HEK293 (cell line): ENCODE measurements around the gene FAM193B.

Experiments
- KLF7 ChIP-seq: fragments of 450-650 bp; formaldehyde crosslinking; IDR thresholded peaks from 2 replicates; pipeline ENCODE4 v1.5.1; 2016; ENCODE audit warnings: missing biosample characterization, missing genetic modification characterization, borderline replicate concordance
- MEIS1 ChIP-seq: sonication (generic); formaldehyde crosslinking; IDR thresholded peaks from 2 replicates; pipeline ENCODE4 v1.8.1; 2022; ENCODE audit warnings: missing genetic modification reagents, mild to moderate bottlenecking, borderline replicate concordance
- MZF1 ChIP-seq: fragments of 450-650 bp; formaldehyde crosslinking; IDR thresholded peaks from 2 replicates; pipeline ENCODE4 v1.5.1; 2017; ENCODE audit warnings: missing biosample characterization, missing genetic modification characterization, borderline replicate concordance
- ZBTB20 ChIP-seq: fragments of 450-650 bp; formaldehyde crosslinking; IDR thresholded peaks from 2 replicates; pipeline ENCODE4 v1.5.1; 2016; ENCODE audit warnings: missing biosample characterization, missing genetic modification characterization
- ZBTB21 ChIP-seq: fragments of 450-650 bp; formaldehyde crosslinking; IDR thresholded peaks from 2 replicates; pipeline ENCODE4 v1.5.1; 2017; ENCODE audit warnings: missing biosample characterization, missing genetic modification characterization
- ZBTB48 ChIP-seq: fragments of 450-650 bp; formaldehyde crosslinking; IDR thresholded peaks from 2 replicates; pipeline ENCODE4 v1.5.1; 2016; ENCODE audit warnings: missing biosample characterization, missing genetic modification characterization
- ZFP37 ChIP-seq: fragments of 450-650 bp; formaldehyde crosslinking; IDR thresholded peaks from 2 replicates; pipeline ENCODE4 v1.5.1; 2016; ENCODE audit warnings: missing biosample characterization, missing genetic modification characterization
- ZFP69B ChIP-seq: fragments of 450-650 bp; formaldehyde crosslinking; IDR thresholded peaks from 2 replicates; pipeline ENCODE4 v1.5.1; 2016; ENCODE audit warnings: missing biosample characterization, missing genetic modification characterization
- ZIC2 ChIP-seq: fragments of 450-650 bp; formaldehyde crosslinking; IDR thresholded peaks from 2 replicates; pipeline ENCODE4 v1.5.1; 2016; ENCODE audit warnings: missing biosample characterization, missing genetic modification characterization
- ZNF114 ChIP-seq: fragments of 450-650 bp; formaldehyde crosslinking; IDR thresholded peaks from 2 replicates; pipeline ENCODE4 v1.5.0; 2017; ENCODE audit warnings: missing biosample characterization, missing genetic modification characterization
- ZNF132 ChIP-seq: fragments of 450-650 bp; formaldehyde crosslinking; IDR thresholded peaks from 2 replicates; pipeline ENCODE4 v1.5.1; 2017; ENCODE audit warnings: missing biosample characterization, missing genetic modification characterization, borderline replicate concordance
- ZNF146 ChIP-seq: fragments of 450-650 bp; formaldehyde crosslinking; IDR thresholded peaks from 2 replicates; pipeline ENCODE4 v1.5.1; 2016; ENCODE audit warnings: missing biosample characterization, missing genetic modification characterization
- ZNF157 ChIP-seq: fragments of 450-650 bp; formaldehyde crosslinking; IDR thresholded peaks from 2 replicates; pipeline ENCODE4 v1.5.1; 2016; ENCODE audit warnings: missing biosample characterization, missing genetic modification characterization
- ZNF16 ChIP-seq: fragments of 450-650 bp; formaldehyde crosslinking; IDR thresholded peaks from 2 replicates; pipeline ENCODE4 v1.5.1; 2016; ENCODE audit warnings: low read depth, missing biosample characterization, missing genetic modification characterization
- ZNF169 ChIP-seq: fragments of 450-650 bp; formaldehyde crosslinking; IDR thresholded peaks from 2 replicates; pipeline ENCODE4 v1.5.1; 2016; ENCODE audit warnings: missing biosample characterization, missing genetic modification characterization
- ZNF266 ChIP-seq: fragments of 450-650 bp; formaldehyde crosslinking; IDR thresholded peaks from 2 replicates; pipeline ENCODE4 v1.5.1; 2016; ENCODE audit warnings: missing biosample characterization, missing genetic modification characterization, low read depth
- ZNF335 ChIP-seq: fragments of 450-650 bp; formaldehyde crosslinking; conservative IDR thresholded peaks from 2 replicates; pipeline ENCODE4 v1.5.1; 2016; ENCODE audit warnings: missing biosample characterization, missing genetic modification characterization
- ZNF341 ChIP-seq: fragments of 450-650 bp; formaldehyde crosslinking; IDR thresholded peaks from 2 replicates; pipeline ENCODE4; 2016; ENCODE audit warnings: low read depth, missing biosample characterization, missing genetic modification characterization
- ZNF391 ChIP-seq: fragments of 450-650 bp; formaldehyde crosslinking; IDR thresholded peaks from 2 replicates; pipeline ENCODE4 v1.5.1; 2016; ENCODE audit warnings: low read depth, missing biosample characterization, missing genetic modification characterization, borderline replicate concordance
- ZNF521 ChIP-seq: fragments of 450-650 bp; formaldehyde crosslinking; IDR thresholded peaks from 2 replicates; pipeline ENCODE4 v1.5.1; 2017; ENCODE audit warnings: missing biosample characterization, mild to moderate bottlenecking, missing genetic modification characterization
- ZNF571 ChIP-seq: fragments of 450-650 bp; formaldehyde crosslinking; IDR thresholded peaks from 2 replicates; pipeline ENCODE4 v1.5.0; 2017; ENCODE audit warnings: missing biosample characterization, missing genetic modification characterization
- ZNF629 ChIP-seq: fragments of 450-650 bp; formaldehyde crosslinking; IDR thresholded peaks from 2 replicates; pipeline ENCODE4 v1.5.1; 2017; ENCODE audit warnings: missing biosample characterization, missing genetic modification characterization
- ZNF670 ChIP-seq: fragments of 450-650 bp; formaldehyde crosslinking; IDR thresholded peaks from 2 replicates; pipeline ENCODE4 v1.5.1; 2016; ENCODE audit warnings: missing biosample characterization, missing genetic modification characterization, low read depth
- ZNF768 ChIP-seq: fragments of 450-650 bp; formaldehyde crosslinking; IDR thresholded peaks from 2 replicates; pipeline ENCODE4 v1.5.1; 2018; ENCODE audit warnings: missing biosample characterization, mild to moderate bottlenecking, missing genetic modification characterization
- ZNF837 ChIP-seq: fragments of 450-650 bp; formaldehyde crosslinking; IDR thresholded peaks from 2 replicates; pipeline ENCODE4 v1.5.1; 2016; ENCODE audit warnings: missing biosample characterization, missing genetic modification characterization
- TF ChIP-seq, protein P1 (sequence below): fragments of 450-650 bp; formaldehyde crosslinking; IDR thresholded peaks from 2 replicates; pipeline ENCODE4 v1.5.1; 2016; ENCODE audit warnings: missing biosample characterization, missing genetic modification characterization
- TF ChIP-seq, protein P2 (sequence below): fragments of 450-650 bp; formaldehyde crosslinking; IDR thresholded peaks from 2 replicates; pipeline ENCODE4 v1.5.1; 2016; ENCODE audit warnings: missing biosample characterization, missing genetic modification characterization
- TF ChIP-seq, protein P3 (sequence below): IDR thresholded peaks from 2 replicates; pipeline ENCODE4 v1.6.1; 2011; ENCODE audit warnings: mild to moderate bottlenecking, low read depth, low read length, borderline replicate concordance
- TF ChIP-seq, protein P4 (sequence below): fragments of 450-650 bp; formaldehyde crosslinking; IDR thresholded peaks from 2 replicates; pipeline ENCODE4 v1.5.1; 2016; ENCODE audit warnings: missing biosample characterization, missing genetic modification characterization
- TF ChIP-seq, protein P5 (sequence below): fragments of 450-650 bp; formaldehyde crosslinking; IDR thresholded peaks from 2 replicates; pipeline ENCODE4 v1.5.1; 2017; ENCODE audit warnings: missing biosample characterization, mild to moderate bottlenecking, missing genetic modification characterization, moderate library complexity

Gene FAM193B

DNA sequence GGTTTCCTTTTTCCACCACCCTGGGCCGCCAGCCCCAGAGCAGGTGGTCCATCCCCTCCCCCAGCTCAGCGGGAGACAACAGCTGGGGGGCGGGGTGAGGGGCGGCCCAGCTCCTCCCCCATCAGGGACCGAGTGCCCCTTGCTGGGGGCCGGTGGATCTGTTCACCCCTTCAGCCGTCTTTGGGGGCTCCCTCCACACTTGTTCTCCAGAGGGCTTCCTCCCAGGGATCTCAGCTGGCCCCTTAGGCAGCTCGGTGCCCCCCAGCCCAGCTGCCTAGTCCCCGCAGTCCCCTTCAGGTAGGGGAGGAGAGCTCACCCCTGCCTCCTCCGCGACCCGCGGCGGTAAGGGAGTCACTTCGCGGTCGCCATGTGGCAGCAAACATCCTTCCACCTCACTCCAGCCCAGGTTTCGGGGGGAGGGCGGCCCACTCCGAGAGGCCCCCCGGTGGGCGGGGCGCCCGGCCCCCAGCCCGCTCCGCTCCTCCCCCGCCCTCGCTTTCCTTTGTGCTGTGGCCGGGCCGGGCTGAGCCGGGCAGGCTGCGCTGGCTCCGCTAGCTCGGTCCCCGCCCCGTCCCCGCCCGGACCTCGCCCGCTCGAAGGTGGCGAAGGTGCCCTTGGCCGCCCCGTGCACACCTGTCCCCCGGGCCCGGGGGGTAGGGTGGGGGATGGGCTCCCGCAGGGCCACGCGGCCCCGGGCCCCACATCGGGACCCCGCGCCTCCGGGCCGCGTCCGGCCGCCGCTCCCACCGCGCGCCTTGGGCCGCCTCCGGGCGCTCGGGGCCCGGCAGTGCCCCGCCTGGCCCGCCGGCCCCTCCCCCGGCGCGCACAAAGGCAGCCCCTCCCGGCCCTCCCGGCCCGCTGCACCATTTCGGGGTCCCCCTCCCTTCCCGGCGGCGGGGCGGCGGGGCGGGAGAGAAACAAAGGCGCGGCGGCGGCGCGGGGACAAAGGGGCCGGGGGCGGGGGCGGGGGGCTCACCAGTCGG lies 81.6 kb downstream of the FAM193B start (continued):
- TF ChIP-seq, protein P1, sequence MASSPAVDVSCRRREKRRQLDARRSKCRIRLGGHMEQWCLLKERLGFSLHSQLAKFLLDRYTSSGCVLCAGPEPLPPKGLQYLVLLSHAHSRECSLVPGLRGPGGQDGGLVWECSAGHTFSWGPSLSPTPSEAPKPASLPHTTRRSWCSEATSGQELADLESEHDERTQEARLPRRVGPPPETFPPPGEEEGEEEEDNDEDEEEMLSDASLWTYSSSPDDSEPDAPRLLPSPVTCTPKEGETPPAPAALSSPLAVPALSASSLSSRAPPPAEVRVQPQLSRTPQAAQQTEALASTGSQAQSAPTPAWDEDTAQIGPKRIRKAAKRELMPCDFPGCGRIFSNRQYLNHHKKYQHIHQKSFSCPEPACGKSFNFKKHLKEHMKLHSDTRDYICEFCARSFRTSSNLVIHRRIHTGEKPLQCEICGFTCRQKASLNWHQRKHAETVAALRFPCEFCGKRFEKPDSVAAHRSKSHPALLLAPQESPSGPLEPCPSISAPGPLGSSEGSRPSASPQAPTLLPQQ, result no peak
- TF ChIP-seq MZF1 (tag by site-specific recombination) (no peak), ZFP69B (no peak), ZNF146 (tag by site-specific recombination) (no peak), ZNF341 (tag by site-specific recombination) (peak; percentile 45; the same call in 1 of the 2 replicates), MEIS1 (no peak), ZNF114 (tag by site-specific recombination) (no peak), ZNF521 (tag by site-specific recombination) (no peak), ZNF16 (tag by site-specific recombination) (no peak), ZNF157 (no peak), ZNF571 (no peak), KLF7 (no peak), ZBTB48 (tag by site-specific recombination) (peak; percentile 94), ZNF335 (tag by site-specific recombination) (peak; percentile 61), ZNF391 (no peak), ZNF837 (tag by site-specific recombination) (no peak), ZBTB20 (no peak), ZNF169 (tag by site-specific recombination) (no peak), ZNF670 (tag by site-specific recombination) (no peak), ZNF132 (tag by site-specific recombination) (no peak), ZFP37 (tag by site-specific recombination) (no peak), ZBTB21 (tag by site-specific recombination) (no peak), ZNF629 (no peak), ZNF266 (tag by site-specific recombination) (no peak), ZIC2 (tag by site-specific recombination) (peak; percentile 42; the same call in 1 of the 2 replicates), ZNF768 (tag by site-specific recombination) (no peak)
- TF ChIP-seq, protein P2, sequence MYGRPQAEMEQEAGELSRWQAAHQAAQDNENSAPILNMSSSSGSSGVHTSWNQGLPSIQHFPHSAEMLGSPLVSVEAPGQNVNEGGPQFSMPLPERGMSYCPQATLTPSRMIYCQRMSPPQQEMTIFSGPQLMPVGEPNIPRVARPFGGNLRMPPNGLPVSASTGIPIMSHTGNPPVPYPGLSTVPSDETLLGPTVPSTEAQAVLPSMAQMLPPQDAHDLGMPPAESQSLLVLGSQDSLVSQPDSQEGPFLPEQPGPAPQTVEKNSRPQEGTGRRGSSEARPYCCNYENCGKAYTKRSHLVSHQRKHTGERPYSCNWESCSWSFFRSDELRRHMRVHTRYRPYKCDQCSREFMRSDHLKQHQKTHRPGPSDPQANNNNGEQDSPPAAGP (tag by site-specific recombination), result no peak
- TF ChIP-seq, protein P3, sequence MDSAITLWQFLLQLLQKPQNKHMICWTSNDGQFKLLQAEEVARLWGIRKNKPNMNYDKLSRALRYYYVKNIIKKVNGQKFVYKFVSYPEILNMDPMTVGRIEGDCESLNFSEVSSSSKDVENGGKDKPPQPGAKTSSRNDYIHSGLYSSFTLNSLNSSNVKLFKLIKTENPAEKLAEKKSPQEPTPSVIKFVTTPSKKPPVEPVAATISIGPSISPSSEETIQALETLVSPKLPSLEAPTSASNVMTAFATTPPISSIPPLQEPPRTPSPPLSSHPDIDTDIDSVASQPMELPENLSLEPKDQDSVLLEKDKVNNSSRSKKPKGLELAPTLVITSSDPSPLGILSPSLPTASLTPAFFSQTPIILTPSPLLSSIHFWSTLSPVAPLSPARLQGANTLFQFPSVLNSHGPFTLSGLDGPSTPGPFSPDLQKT, result no peak
- TF ChIP-seq, protein P4, sequence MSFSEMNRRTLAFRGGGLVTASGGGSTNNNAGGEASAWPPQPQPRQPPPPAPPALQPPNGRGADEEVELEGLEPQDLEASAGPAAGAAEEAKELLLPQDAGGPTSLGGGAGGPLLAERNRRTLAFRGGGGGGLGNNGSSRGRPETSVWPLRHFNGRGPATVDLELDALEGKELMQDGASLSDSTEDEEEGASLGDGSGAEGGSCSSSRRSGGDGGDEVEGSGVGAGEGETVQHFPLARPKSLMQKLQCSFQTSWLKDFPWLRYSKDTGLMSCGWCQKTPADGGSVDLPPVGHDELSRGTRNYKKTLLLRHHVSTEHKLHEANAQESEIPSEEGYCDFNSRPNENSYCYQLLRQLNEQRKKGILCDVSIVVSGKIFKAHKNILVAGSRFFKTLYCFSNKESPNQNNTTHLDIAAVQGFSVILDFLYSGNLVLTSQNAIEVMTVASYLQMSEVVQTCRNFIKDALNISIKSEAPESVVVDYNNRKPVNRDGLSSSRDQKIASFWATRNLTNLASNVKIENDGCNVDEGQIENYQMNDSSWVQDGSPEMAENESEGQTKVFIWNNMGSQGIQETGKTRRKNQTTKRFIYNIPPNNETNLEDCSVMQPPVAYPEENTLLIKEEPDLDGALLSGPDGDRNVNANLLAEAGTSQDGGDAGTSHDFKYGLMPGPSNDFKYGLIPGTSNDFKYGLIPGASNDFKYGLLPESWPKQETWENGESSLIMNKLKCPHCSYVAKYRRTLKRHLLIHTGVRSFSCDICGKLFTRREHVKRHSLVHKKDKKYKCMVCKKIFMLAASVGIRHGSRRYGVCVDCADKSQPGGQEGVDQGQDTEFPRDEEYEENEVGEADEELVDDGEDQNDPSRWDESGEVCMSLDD (tag by site-specific recombination), result peak; percentile 85
- TF ChIP-seq, protein P5, sequence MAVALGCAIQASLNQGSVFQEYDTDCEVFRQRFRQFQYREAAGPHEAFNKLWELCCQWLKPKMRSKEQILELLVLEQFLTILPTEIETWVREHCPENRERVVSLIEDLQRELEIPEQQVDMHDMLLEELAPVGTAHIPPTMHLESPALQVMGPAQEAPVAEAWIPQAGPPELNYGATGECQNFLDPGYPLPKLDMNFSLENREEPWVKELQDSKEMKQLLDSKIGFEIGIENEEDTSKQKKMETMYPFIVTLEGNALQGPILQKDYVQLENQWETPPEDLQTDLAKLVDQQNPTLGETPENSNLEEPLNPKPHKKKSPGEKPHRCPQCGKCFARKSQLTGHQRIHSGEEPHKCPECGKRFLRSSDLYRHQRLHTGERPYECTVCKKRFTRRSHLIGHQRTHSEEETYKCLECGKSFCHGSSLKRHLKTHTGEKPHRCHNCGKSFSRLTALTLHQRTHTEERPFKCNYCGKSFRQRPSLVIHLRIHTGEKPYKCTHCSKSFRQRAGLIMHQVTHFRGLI (tag by site-specific recombination), result no peak
